Mesothelial cell of epicardium (in vitro differentiated cells): ENCODE results near the gene COL5A1. TPM values are rescaled to one million over a fixed set of nuclear protein-coding genes. Genes with fewer than 3 reads are reported as not detected.

ENCODE experiments used
- DNase-seq, 2 experiments: peaks; one replicate each; pipeline ENCODE4 v3.0.0; 2021; ENCODE audit warnings: low spot score in 2 of 2; ENCODE audit not compliant: unreplicated experiment in 2 of 2
- H3K27ac Mint-ChIP-seq: 2 replicates; pipeline ENCODE4 v1.8.0; 2021; ENCODE audit warnings: mixed read lengths
- H3K27me3 Mint-ChIP-seq: 2 replicates; pipeline ENCODE4 v1.8.0; 2021; ENCODE audit warnings: low read depth, mixed read lengths
- H3K36me3 Mint-ChIP-seq: 2 replicates; pipeline ENCODE4 v1.8.0; 2021; ENCODE audit warnings: mixed read lengths
- H3K4me1 Mint-ChIP-seq: 2 replicates; pipeline ENCODE4 v1.8.0; 2021; ENCODE audit warnings: mixed read lengths
- H3K4me3 Mint-ChIP-seq: 2 replicates; pipeline ENCODE4 v1.8.0; 2021; ENCODE audit warnings: mild to moderate bottlenecking, moderate library complexity, mixed read lengths
- H3K9me3 Mint-ChIP-seq: 2 replicates; pipeline ENCODE4 v1.8.0; 2021; ENCODE audit warnings: mixed read lengths
- total RNA-seq: library from RNA; stranded (reverse); gene quantifications from 3 replicates; pipeline ENCODE4 v1.2.1, GENCODE V29; 2021
- TF ChIP-seq, protein P1 (sequence below): fragments of 200-600 bp; sonication (generic); IDR thresholded peaks from one replicate; pipeline ENCODE4 v1.5.0; 2021; ENCODE audit warnings: antibody characterized with exemption; ENCODE audit not compliant: unreplicated experiment

The COL5A1 gene
- total RNA-seq, 1 donor from 2014 or later: 605 TPM

DNA sequence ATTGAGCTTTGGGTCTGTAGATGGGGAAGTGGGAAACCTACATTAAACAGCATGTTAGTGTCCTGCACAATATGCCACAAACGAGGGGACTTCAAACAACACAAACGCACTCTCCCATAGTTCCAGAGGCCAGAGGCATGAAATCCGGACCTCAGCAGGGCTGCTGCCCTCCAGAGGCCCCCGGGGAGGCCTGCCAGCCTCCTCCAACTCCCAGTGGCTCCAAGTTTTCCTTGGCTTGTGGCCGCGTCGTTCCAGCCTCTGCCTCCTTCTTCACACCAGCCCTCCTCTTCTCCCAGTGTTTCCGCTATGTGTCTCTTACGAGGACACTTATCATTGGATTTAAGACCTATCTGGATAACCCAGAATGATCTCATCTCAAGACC is 13.3 kb upstream of the COL5A1 start:
- TF ChIP-seq, protein P1, sequence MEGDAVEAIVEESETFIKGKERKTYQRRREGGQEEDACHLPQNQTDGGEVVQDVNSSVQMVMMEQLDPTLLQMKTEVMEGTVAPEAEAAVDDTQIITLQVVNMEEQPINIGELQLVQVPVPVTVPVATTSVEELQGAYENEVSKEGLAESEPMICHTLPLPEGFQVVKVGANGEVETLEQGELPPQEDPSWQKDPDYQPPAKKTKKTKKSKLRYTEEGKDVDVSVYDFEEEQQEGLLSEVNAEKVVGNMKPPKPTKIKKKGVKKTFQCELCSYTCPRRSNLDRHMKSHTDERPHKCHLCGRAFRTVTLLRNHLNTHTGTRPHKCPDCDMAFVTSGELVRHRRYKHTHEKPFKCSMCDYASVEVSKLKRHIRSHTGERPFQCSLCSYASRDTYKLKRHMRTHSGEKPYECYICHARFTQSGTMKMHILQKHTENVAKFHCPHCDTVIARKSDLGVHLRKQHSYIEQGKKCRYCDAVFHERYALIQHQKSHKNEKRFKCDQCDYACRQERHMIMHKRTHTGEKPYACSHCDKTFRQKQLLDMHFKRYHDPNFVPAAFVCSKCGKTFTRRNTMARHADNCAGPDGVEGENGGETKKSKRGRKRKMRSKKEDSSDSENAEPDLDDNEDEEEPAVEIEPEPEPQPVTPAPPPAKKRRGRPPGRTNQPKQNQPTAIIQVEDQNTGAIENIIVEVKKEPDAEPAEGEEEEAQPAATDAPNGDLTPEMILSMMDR: no peak
- Mint-ChIP-seq H3K9me3 (no peaks in the 10 kb centered on the region), H3K4me1 (peaks cover 22% of the 10 kb centered on the region), H3K27me3 (no peaks in the 10 kb centered on the region), H3K4me3 (no peak overlapping the region), H3K27ac (no peak overlapping the region), H3K36me3 (no peaks in the 10 kb centered on the region)
- DNase-seq: no peak

DNA sequence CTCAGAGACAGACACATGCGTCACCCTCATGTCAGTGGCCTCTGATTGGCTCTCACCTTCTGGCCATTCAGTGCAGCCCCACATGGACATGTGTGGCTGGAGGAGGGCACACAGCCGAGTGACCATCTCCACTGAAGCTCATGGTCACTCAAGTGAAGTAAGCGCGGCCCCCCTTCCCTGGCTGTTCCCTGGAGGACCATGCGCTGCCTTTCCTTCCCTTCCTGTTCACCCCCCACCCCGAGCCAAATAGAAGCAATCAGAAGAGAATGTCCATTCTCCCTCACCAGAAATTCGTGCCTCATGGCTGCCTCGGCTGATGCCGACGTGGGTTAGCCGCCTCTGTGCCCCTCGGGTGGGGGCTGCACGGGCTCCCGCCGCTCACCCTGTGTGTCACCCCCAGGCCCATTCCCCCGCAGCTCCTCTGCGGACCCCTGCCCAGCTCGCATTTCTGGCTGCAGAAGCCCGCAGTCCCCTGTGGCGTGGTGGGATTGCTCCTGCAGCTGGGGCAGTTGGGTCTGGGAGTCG is 12.5 kb upstream of the COL5A1 start:
- Mint-ChIP-seq H3K27ac (no peak overlapping the region), H3K4me1 (peaks cover 22% of the 10 kb centered on the region), H3K36me3 (no peaks in the 10 kb centered on the region), H3K9me3 (no peaks in the 10 kb centered on the region), H3K27me3 (no peaks in the 10 kb centered on the region), H3K4me3 (no peak overlapping the region)
- no peak for DNase-seq
- TF ChIP-seq, protein P1: no peak

DNA sequence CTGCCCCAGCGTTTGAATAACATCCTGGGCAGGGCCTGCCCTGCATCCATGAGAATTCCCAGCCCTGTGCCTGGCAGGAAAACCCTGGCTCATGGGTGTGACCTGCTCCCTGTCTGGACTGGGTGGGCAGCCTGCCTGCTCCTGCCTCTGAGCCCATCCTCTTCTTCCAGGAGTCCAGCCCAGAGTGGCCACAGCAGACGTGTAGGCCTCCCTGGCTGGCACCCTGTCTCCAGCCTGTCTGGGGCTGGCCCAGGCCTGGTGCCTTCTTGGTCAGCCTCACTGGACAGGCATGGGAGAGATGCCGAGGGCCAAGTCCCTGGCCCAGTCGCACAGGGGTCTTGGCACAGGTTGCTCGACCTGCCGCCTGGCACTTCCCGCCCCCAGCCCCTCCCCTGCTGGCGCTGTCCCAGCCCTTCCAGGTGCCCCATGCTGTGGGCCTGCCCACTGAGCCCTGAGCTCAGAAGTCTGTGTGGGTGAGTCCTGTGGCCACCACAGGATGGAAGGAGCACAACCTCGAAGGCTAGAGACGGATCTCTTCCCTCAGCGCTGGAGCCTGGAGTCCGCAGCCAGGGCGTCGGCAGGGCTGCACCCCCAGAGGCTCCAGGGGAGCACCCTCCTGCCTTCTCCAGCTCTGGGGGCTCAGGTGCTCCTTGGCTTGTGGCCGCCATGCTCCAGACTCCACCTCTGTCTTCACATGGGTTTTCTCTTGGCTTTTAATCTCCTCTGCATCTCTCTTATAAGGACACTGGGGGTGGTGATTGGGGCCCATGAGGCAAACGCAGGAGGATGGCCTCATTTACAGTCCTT is 11.8 kb upstream of the COL5A1 start:
- no peak for DNase-seq
- no peak overlapping the region for H3K4me3 Mint-ChIP-seq
- no peak overlapping the region for H3K27ac Mint-ChIP-seq
- no peaks in the 10 kb centered on the region for H3K27me3 Mint-ChIP-seq
- H3K4me1 Mint-ChIP-seq: peaks cover 20% of the 10 kb centered on the region
- H3K36me3 Mint-ChIP-seq: no peaks in the 10 kb centered on the region
- TF ChIP-seq, protein P1: no peak
- no peaks in the 10 kb centered on the region for H3K9me3 Mint-ChIP-seq

DNA sequence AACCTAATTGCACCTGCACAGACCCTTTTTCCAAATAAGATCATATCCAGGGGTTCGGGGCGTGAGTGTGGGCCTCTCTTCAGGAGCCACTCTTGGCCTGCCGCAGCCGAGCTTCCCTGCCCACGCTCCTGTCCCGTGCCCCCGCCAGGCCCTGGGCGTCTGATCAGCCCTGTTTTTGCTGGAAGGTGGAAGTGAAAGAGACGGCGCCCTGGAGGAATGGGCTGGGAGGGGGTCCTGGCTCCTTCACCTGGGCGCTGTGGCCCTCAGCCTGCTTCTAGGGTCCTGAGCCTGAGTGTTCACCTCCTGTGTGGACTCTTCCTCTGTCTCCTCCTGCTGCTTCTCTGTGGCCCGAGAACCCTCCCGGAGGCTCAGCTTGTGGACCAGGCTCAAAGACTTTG is 11.2 kb upstream of the COL5A1 start:
- H3K4me1 Mint-ChIP-seq: peaks cover 14% of the 10 kb centered on the region
- DNase-seq: no peak
- TF ChIP-seq, protein P1: no peak
- no peak overlapping the region for H3K4me3 Mint-ChIP-seq
- no peak overlapping the region for H3K27ac Mint-ChIP-seq
- no peaks in the 10 kb centered on the region for H3K27me3 Mint-ChIP-seq
- no peaks in the 10 kb centered on the region for H3K9me3 Mint-ChIP-seq
- H3K36me3 Mint-ChIP-seq: no peaks in the 10 kb centered on the region

DNA sequence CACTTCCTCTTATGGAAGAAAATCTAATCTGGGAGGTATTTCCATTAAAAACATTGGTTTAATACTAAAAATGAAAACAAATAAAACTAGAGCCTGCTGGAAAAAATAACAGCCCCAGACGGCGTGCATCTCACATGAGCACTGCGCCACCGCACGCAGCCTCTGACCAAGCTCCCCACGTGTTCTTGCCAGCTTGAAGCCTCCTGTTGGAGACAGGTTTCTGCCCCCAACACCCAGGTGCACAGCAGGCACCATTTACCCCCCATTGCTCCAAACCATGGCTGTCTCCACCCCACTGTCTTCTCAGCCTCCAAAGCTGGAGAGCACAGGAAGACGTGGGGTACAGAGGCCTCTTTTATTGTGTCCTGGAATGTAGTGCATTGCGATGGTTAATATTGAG is 10.7 kb upstream of the COL5A1 start:
- Mint-ChIP-seq H3K4me3 (no peak overlapping the region), H3K27ac (no peak overlapping the region), H3K27me3 (no peaks in the 10 kb centered on the region), H3K36me3 (no peaks in the 10 kb centered on the region), H3K4me1 (peaks cover 12% of the 10 kb centered on the region), H3K9me3 (no peaks in the 10 kb centered on the region)
- DNase-seq: no peak
- TF ChIP-seq, protein P1: no peak
